SK-N-MC (cell line): ENCODE measurements around the gene ATXN1.

ENCODE experiments used
- EZH2 ChIP-seq: fragments of 200-600 bp; sonication (generic); IDR thresholded peaks from one replicate; pipeline ENCODE4 v1.6.1; 2017; ENCODE audit warnings: antibody characterized with exemption
- FOXP2 ChIP-seq: optimal IDR thresholded peaks from 2 replicates; pipeline ENCODE3; 2011; ENCODE audit warnings: mild to moderate bottlenecking, moderate library complexity; ENCODE audit not compliant: insufficient read depth; ENCODE audit errors: extremely low read length, control extremely low read depth
- POLR2AphosphoS5 ChIP-seq: IDR thresholded peaks from 2 replicates; pipeline ENCODE4 v1.6.1; 2012; ENCODE audit warnings: mild to moderate bottlenecking, low read depth, low read length, borderline replicate concordance

DNA sequence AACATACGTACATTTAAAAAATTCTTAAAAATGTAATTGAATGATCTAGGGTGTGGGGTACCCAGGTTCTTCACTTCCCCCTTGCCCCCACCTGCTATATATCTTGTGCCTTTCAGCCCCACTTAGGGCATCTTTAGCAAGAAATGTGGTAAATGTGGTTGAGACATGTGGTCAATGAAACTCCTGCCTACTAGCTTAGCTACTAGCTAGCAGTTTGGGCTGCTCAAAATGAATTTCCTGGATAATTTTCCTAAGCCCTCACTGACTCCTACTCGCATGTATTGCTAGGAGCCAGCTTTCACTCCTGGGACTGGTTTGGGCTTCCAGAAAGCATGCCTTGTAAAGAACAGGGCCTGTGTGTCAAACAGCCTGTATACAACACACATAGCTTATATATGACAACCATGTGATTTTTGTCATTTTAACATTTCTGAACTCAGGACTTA, 257.3 kb downstream of the ATXN1 start:
- TF ChIP-seq EZH2 (no peak), POLR2AphosphoS5 (no peak), FOXP2 (no peak)
